B cell (primary cell): Measurements from ENCODE around the gene ANKRD62. TPM values are rescaled to one million over a fixed set of nuclear protein-coding genes. Genes with fewer than 3 reads are reported as not detected.

Source experiments
- ATAC-seq: fragments of 200-7000 bp; cut with Tn5 transposase; one replicate; pipeline ENCODE4 v1.10.0; 2021; ENCODE audit warnings: low read depth, mild to moderate bottlenecking, moderate number of reproducible peaks, moderate library complexity
- CTCF ChIA-PET: fragments of 350-600 bp; sonication (Branson Sonifier 250); formaldehyde crosslinking; loops from one replicate; lab custom pipeline; 2021; ENCODE audit warnings: antibody characterized with exemption, inconsistent platforms; lab: Charles Lee
- POLR2A ChIA-PET: fragments of 350-600 bp; sonication (Branson Sonifier 250); formaldehyde crosslinking; loops from one replicate; lab custom pipeline; 2021; ENCODE audit warnings: antibody characterized with exemption; lab: Charles Lee
- DNase-seq: peaks from one replicate; pipeline ENCODE4 v3.0.0; 2013
- H2AFZ ChIP-seq: 2 replicates; pipeline ENCODE4 v1.6.1; 2012; ENCODE audit warnings: mild to moderate bottlenecking, low read depth, low read length; ENCODE audit not compliant: insufficient read depth, poor library complexity, severe bottlenecking
- H3K27ac ChIP-seq, 2 donors: 1 replicate in 1 of 2; 2 replicates in 1 of 2; pipeline ENCODE4 v1.5.1; 2012 to 2013; ENCODE audit warnings: low read length in 2 of 2, mild to moderate bottlenecking in 2 of 2, moderate library complexity in 1 of 2
- H3K27me3 ChIP-seq, 4 experiments: fragments of 200-600 bp in 1 of 4; sonication (generic) in 1 of 4; replicated peaks in 1 of 4; 1 replicate in 2 of 4; 2 replicates in 2 of 4; pipeline versions ENCODE4 v1.6.1 to v1.7.0; 2013 to 2016; ENCODE audit warnings: low read length in 3 of 4, mild to moderate bottlenecking in 2 of 4, mixed read lengths in 1 of 4, moderate library complexity in 1 of 4; ENCODE audit not compliant: insufficient read depth in 4 of 4, control insufficient read depth in 3 of 4; ENCODE audit errors: control extremely low read depth in 1 of 4
- H3K36me3 ChIP-seq, 2 experiments: replicated peaks in 1 of 2; 1 replicate in 1 of 2; 2 replicates in 1 of 2; pipeline versions ENCODE4 v1.6.1 to v1.7.1; 2013; ENCODE audit warnings: low read length in 1 of 2; ENCODE audit not compliant: insufficient read depth in 2 of 2, control insufficient read depth in 1 of 2; ENCODE audit errors: control extremely low read depth in 1 of 2, extremely low read depth in 1 of 2
- H3K4me1 ChIP-seq, 2 donors: fragments of 200-600 bp in 1 of 2; sonication (generic) in 1 of 2; 1 replicate in 1 of 2; 2 replicates in 1 of 2; pipeline versions ENCODE4 v1.5.1 to v1.6.1; 2013 to 2017; ENCODE audit warnings: low read length in 2 of 2; ENCODE audit not compliant: control insufficient read depth in 2 of 2, insufficient read depth in 2 of 2
- H3K4me2 ChIP-seq: replicated peaks from 2 replicates; pipeline ENCODE3; 2012; ENCODE audit warnings: mild to moderate bottlenecking, low read depth, low read length; ENCODE audit not compliant: poor library complexity, severe bottlenecking
- H3K4me3 ChIP-seq, 5 experiments: fragments of 200-600 bp in 1 of 5; sonication (generic) in 1 of 5; 1 replicate in 3 of 5; 2 replicates in 2 of 5; pipeline versions ENCODE4 v1.5.1 to v1.7.0; 2011 to 2016; ENCODE audit warnings: low read length in 4 of 5, mild to moderate bottlenecking in 4 of 5, low read depth in 2 of 5, control low read depth in 1 of 5, moderate library complexity in 1 of 5; ENCODE audit not compliant: insufficient read depth in 1 of 5; ENCODE audit errors: control extremely low read depth in 1 of 5, extremely low read depth in 1 of 5
- H3K79me2 ChIP-seq: fragments of 200-600 bp; sonication (generic); one replicate; pipeline ENCODE4 v1.6.0; 2016; ENCODE audit warnings: low read length; ENCODE audit not compliant: control insufficient read depth, insufficient read depth
- H3K9ac ChIP-seq: fragments of 200-600 bp; sonication (generic); 2 replicates; pipeline ENCODE4 v1.6.1; 2017; ENCODE audit warnings: mild to moderate bottlenecking, low read length, moderate library complexity
- H3K9me3 ChIP-seq, 3 donors: one replicate each; pipeline versions ENCODE4 v1.6.1 to v1.7.1; 2013; ENCODE audit warnings: low read length in 2 of 3; ENCODE audit not compliant: control insufficient read depth in 2 of 3, insufficient read depth in 1 of 3; ENCODE audit errors: control extremely low read depth in 1 of 3
- H4K20me1 ChIP-seq: 2 replicates; pipeline ENCODE4 v1.6.0; 2012; ENCODE audit warnings: mild to moderate bottlenecking, low read length; ENCODE audit not compliant: insufficient read depth, control insufficient read depth, poor library complexity, severe bottlenecking
- H3K27ac Mint-ChIP-seq: one replicate; pipeline ENCODE4 v1.8.0; 2021; ENCODE audit warnings: mixed read lengths
- H3K27me3 Mint-ChIP-seq: one replicate; pipeline ENCODE4 v1.8.0; 2021; ENCODE audit warnings: mixed read lengths
- H3K4me1 Mint-ChIP-seq: one replicate; pipeline ENCODE4 v1.8.0; 2021; ENCODE audit warnings: mixed read lengths
- H3K4me3 Mint-ChIP-seq: one replicate; pipeline ENCODE4 v1.8.0; 2021; ENCODE audit warnings: mixed read lengths
- H3K9me3 Mint-ChIP-seq: one replicate; pipeline ENCODE4 v1.8.0; 2022; ENCODE audit warnings: mixed read lengths; ENCODE audit not compliant: insufficient read depth
- EZH2 ChIP-seq: IDR thresholded peaks from 2 replicates; pipeline ENCODE4 v1.6.1; 2012; ENCODE audit warnings: borderline replicate concordance, low read depth, mild to moderate bottlenecking, moderate library complexity, low read length; ENCODE audit not compliant: insufficient read depth, poor library complexity, severe bottlenecking
- WGBS: methylation state at CpG from one replicate; pipeline ENCODE4 v1.1.5; 2013; ENCODE audit warnings: missing lambda C conversion rate; ENCODE audit not compliant: insufficient coverage; 5-methylcytosine and 5-hydroxymethylcytosine counted together
- intact Hi-C: fragments of 100-400 bp; cut with micrococcal nuclease; formaldehyde crosslinking; loops from one replicate; pipeline ENCODE4 v1.10.0; 2022
- polyA minus RNA-seq: library from RNA; depleted of rRNA, polyadenylated mRNA; stranded (reverse); fragments of >200 nt; gene quantifications from 2 replicates; pipeline ENCODE4 v1.2.3, GENCODE V29; 2012
- polyA plus RNA-seq: library from polyadenylated mRNA; depleted of rRNA; stranded (reverse); fragments of >200 nt; gene quantifications from 2 replicates; pipeline ENCODE4 v1.2.3, GENCODE V29; 2012
- total RNA-seq, 2 donors: library from RNA; stranded (reverse); fragments of 120-200 nt in 1 of 2; gene quantifications; 1 replicate in 1 of 2; 2 replicates in 1 of 2; pipeline versions ENCODE4 v1.2.3 to v1.2.4, GENCODE V29; 2013 to 2022
- TF ChIP-seq, protein P1 (sequence below): fragments of 200-600 bp; IDR thresholded peaks from one replicate; pipeline ENCODE4 v1.8.0; 2022; ENCODE audit warnings: antibody characterized with exemption, mild to moderate bottlenecking

Gene ANKRD62
- total RNA-seq (not detected in 2 replicates), polyA plus RNA-seq (not detected in 2 replicates), polyA minus RNA-seq (not detected in 2 replicates)
- total RNA-seq (2013) = 0.14 TPM

DNA sequence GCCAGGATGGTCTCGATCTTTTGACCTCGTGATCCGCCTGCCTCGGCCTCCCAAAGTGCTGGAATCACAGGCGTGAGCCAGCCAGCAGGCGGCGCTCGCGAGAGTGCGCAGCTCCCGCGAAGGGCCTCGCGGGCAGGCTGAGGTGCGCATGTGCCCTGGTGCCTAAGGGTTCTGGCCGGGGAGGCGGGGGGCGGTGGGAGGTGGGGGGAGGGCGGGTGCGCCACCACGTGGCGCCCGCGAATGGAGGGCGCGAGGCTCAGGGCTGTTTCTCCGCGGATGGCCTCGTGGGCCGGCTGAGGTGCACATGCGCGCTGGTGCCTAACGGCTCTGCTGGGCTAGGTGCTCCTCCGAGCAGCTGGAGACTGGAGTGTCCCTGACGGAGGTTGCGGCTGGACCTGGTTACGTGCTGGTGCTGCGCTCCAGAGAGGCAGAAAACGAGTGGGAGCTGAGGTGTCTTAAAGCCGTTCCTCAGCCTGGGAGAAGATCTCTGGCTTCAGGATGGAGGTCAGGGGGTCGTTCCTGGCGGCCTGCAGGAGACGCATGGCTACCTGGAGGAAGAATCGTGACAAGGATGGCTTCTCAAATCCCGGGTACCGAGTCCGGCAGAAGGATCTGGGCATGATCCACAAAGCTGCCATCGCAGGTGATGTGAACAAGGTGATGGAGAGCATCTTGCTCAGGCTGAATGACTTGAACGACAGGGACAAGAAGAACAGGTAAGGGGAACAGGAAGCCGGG is at the start of gene ANKRD62:
Gene ANKRD62 (plus strand): TSS at position 324 of the 738 bp plus-strand sequence. CDS start 175 bp downstream, at position 499.
- no peak within 1 kb of the TSS for H3K9ac ChIP-seq
- intact Hi-C loops = no loop called here
- no peak within 1 kb of the TSS for H3K4me3 ChIP-seq
- WGBS = 94% methylated on average over 34 of the region's 50 CpGs
- no peak within 1 kb of the TSS for H3K4me2 ChIP-seq
- ChIA-PET POLR2A (no interaction called here), CTCF (no interaction called here)
- H3K79me2 ChIP-seq = no peaks in the 10 kb centered on the region
- H3K9me3 ChIP-seq = peaks cover 0 to 13% (median 0%) of the 10 kb centered on the region in 3 donors
- ATAC-seq (no peak), DNase-seq (no peak)
- H3K36me3 ChIP-seq = no peaks in the 10 kb centered on the region
- no peak within 1 kb of the TSS for H3K27ac ChIP-seq
- H3K4me3 Mint-ChIP-seq = no peak within 1 kb of the TSS
- no peaks in the 10 kb centered on the region for H3K27me3 Mint-ChIP-seq
- H3K27me3 ChIP-seq = no peaks in the 10 kb centered on the region
- TF ChIP-seq, protein P1, sequence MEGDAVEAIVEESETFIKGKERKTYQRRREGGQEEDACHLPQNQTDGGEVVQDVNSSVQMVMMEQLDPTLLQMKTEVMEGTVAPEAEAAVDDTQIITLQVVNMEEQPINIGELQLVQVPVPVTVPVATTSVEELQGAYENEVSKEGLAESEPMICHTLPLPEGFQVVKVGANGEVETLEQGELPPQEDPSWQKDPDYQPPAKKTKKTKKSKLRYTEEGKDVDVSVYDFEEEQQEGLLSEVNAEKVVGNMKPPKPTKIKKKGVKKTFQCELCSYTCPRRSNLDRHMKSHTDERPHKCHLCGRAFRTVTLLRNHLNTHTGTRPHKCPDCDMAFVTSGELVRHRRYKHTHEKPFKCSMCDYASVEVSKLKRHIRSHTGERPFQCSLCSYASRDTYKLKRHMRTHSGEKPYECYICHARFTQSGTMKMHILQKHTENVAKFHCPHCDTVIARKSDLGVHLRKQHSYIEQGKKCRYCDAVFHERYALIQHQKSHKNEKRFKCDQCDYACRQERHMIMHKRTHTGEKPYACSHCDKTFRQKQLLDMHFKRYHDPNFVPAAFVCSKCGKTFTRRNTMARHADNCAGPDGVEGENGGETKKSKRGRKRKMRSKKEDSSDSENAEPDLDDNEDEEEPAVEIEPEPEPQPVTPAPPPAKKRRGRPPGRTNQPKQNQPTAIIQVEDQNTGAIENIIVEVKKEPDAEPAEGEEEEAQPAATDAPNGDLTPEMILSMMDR = no peak
- TF ChIP-seq EZH2 = no peak
- no peaks in the 10 kb centered on the region for H4K20me1 ChIP-seq
- H3K27ac Mint-ChIP-seq = no peak within 1 kb of the TSS
- no peak within 1 kb of the TSS for H2AFZ ChIP-seq
- no peaks in the 10 kb centered on the region for H3K4me1 Mint-ChIP-seq
- H3K4me1 ChIP-seq = no peaks in the 10 kb centered on the region
- no peaks in the 10 kb centered on the region for H3K9me3 Mint-ChIP-seq

DNA sequence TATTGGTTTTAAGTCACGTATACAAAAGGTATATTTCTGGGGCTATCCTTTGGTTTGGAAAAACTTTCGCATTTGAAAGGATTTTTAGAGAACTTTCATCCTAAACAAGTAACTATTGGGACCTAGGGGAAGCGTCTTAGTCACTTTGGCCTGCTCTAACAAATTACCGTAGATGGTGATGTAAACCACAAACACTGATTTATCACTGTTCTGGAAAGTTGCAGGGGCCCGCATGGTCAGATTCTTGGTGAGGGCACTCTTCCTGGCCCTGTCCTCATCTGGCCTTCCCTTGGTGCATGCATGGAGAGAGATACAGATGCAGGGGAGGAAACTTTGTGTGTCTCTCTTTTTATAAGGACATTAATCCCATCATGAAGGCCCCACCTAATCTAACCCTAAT is 49.1 kb upstream of the ANKRD62 start:
- H3K27ac ChIP-seq = no peak overlapping the region
- peaks cover 15% of the 10 kb centered on the region for H3K4me1 Mint-ChIP-seq
- no peak overlapping the region for H3K27ac Mint-ChIP-seq
- H3K27me3 ChIP-seq = peaks cover 0 to 3% (median 0%) of the 10 kb centered on the region in 4 experiments
- no peaks in the 10 kb centered on the region for H4K20me1 ChIP-seq
- CTCF ChIA-PET = interaction anchor here (1.2 kb wide), 1 partner anchor 107 kb away, joined by 3 read pairs; no protein-coding TSS in a partner anchor
- peaks cover 0 to 3% (median 0%) of the 10 kb centered on the region in 3 donors for H3K9me3 ChIP-seq
- peaks cover 3% of the 10 kb centered on the region for H3K27me3 Mint-ChIP-seq
- H3K9ac ChIP-seq = no peak overlapping the region
- ATAC-seq (no peak), DNase-seq (no peak)
- H3K4me3 Mint-ChIP-seq = no peak overlapping the region
- H3K4me3 ChIP-seq = no peak overlapping the region
- no peaks in the 10 kb centered on the region for H3K79me2 ChIP-seq
- no peaks in the 10 kb centered on the region for H3K36me3 ChIP-seq
- no peaks in the 10 kb centered on the region for H3K9me3 Mint-ChIP-seq
- POLR2A ChIA-PET = no interaction called here
- WGBS = 100% methylated on average over 2 of the region's 5 CpGs
- TF ChIP-seq EZH2 = no peak
- TF ChIP-seq, protein P1 = no peak
- intact Hi-C loops = no loop called here
- no peak overlapping the region for H2AFZ ChIP-seq
- H3K4me2 ChIP-seq = no peak overlapping the region
- H3K4me1 ChIP-seq = peaks cover 12 to 17% of the 10 kb centered on the region in 2 donors
